GM21723 (cell line): ENCODE data around the gene SLC6A19.

Experiments used
- ATAC-seq: cut with Tn5 transposase; IDR thresholded peaks from one replicate; pipeline ENCODE4 v1.9.1; 2021; ENCODE audit warnings: mild to moderate bottlenecking, moderate library complexity; ENCODE audit not compliant: unreplicated experiment

SLC6A19 gene

GRCh38 chr5:1165864-1166263, 35.5 kb upstream of the SLC6A19 start:
- ATAC-seq, result no peak

DNA sequence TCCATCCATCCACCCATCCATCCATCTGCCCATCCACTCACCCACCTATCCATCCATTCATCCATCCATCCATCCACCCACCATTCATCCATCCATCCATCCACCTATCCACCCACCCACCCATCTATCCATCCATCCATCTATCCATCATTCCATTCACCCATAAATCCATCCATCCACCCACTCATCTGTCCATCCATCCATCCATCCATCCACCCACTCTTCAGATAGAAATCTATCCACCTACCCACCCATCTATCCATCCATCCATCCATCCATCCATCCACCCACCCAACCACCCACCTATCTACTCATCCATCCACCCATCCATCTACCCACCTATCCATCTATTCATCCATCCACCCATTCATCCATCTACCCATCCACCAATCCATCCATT, 35.0 kb upstream of the SLC6A19 start:
- ATAC-seq, result no peak

- no peak for ATAC-seq
Measured at GRCh38 chr5:1167361-1167727, 34.1 kb upstream of the SLC6A19 start.

DNA sequence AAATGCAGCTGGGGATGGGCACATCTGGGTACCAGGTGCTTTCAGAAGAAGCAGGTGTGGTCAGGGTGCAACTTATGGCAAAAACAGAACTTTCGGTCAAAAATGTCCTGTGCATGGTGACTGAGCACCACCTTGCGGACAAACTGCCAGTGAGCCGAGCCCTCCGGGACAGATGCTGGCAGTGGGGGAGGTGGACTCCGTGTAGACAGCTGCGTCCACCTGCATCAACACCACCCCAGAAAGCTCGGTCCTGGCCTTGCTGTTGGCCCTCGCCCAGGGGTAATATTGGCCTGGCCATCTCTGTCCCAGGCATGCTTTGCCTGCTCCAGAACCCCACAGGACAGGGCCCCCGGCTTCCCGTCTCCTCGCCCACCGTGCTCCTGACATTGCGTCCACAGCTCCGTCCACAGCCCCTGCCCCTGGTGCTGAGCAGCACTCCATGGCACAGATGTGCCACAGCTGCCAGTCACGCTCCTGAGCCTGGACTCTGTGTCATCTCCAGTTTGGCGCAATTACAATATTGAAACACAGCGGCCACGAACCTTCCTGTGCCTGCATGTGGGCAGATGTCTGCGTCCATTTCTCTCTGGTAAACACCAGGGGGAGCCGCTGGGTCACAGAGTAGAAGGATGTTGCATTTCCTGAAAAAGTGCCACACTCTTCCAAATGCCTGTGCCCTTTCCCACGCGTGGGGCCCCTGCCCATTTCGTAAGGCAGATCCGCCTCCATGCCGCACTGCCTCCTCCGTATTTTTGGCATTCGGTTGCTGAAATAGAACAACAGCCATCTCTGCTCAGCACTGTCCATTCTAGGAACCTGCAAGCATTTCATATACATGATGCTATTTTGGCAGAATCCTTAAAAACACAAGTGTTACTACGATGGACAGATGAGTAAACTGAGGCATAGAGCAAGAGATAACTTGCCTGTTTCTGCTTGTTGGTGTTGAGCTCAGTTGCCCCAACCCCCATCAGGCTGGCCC, 33.4 kb upstream of the SLC6A19 start:
- ATAC-seq, result peak; percentile 75

GRCh38 chr5:1168796-1169195, 32.6 kb upstream of the SLC6A19 start:
- ATAC-seq, result no peak

DNA sequence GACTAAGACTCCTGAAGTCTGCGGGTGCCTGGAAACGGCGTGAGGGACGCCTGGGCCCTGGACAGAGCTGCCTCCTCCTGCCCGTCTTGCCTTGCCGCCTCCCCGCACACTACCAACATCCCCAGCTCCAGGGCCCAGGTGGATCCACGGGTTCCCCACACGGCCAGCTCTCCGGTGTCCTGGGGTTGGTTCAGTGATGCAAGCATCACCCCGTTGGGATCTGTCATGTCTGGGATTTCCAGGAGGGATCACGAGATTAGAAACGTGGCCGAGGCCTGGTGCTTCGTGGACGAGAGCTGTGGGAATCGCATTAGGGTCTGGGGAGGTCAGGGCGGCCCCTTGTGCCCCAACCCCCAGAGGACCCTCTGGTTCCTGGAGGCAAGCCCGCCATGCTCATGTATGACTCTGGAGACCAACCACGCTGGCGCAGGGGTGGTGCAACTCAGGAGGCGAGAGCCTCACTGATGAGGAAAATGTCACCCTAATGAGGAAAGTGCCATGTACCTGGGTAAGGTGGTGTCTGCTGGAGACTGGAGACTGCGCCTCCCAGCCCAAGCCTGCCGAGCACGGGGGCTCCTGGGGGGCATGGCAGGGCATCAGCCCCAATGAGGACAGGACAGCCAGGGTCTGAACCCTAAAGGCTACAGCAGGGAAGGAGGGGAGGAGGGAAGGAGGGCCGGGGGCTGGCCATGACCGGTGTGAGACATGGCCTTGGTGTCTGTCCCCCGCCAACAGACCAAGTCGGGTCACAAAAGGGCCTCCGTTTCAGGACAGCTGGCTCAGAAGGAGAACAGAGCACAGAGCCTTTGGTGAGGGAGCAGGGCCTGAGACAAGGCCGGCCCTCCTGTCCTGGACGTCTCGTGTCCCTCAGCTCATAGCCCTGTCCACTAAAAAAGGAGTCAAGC, 31.9 kb upstream of the SLC6A19 start:
- ATAC-seq, result no peak

- no peak for ATAC-seq
Measured at GRCh38 chr5:1171340-1171941, 30.0 kb upstream of the SLC6A19 start.

GRCh38 chr5:1172007-1172581, 29.3 kb upstream of the SLC6A19 start:
- no peak for ATAC-seq

DNA sequence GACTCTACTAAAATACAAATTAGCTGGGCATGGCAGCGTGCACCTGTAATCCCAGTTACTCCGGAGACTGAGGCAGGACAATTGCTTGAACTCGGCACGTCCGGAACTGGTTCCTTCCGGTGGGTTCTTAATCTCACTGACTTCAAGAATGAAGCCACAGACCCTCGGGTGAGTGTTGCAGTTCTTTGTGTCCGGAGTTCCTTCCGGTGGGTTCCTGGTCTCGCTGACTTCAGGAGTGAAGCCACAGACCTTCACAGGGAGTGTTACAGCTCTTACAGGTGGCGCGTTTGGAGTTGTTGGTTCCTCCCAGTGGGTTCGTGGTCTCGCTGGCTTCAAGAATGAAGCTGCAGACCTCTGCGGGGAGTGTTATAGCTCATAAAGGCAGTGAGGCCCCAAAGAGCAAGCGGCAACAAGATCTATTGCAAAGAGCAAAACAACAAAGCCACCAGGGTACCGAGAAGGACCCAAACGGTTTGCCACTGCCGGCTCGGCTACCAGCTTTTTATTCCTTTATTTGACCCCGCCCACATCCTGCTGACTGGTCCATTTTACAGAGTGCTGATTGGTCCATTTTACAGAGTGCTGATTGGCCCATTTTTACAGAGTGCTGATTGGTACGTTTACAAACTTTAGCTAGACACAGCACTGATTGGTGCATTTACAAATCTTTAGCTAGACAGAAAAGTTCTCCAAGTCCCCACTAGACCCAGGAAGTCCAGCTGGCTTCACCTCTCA, 28.6 kb upstream of the SLC6A19 start:
- no peak for ATAC-seq

DNA sequence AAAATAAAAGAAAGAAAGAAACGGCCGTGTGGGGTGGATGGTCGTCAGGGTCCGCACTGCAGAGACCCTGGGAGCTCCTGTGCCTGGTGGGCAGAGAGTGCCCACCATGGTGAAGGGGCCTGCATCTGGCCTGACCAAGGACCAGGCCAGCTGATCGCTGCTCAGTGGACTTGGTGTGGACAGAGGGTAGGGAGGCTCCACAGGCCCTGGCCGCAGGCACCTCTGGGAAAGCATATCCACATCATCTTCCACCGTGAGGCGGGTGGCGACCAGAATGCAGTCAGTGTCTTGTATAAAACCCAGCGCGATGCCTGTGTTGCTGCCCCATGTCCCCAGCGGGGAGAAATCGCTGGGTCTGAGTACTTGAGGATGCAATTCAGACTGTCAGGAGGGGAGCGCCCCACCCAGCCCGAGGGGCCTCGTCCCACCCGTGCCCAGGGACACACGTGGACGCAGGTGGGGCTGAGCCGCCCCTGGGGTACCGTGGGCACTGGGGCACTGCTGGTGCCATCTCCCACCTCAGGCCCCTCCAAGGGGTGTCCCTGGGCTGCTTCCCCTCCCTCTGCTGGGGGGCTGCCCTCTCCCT, 27.8 kb upstream of the SLC6A19 start:
- ATAC-seq, result no peak

- ATAC-seq, result no peak
Measured at GRCh38 chr5:1174122-1174936, 27.1 kb upstream of the SLC6A19 start.

- no peak for ATAC-seq
Measured at GRCh38 chr5:1175015-1175414, 26.4 kb upstream of the SLC6A19 start.

- ATAC-seq, result no peak
Measured at GRCh38 chr5:1175801-1176472, 25.5 kb upstream of the SLC6A19 start.

GRCh38 chr5:1176473-1177391, 24.7 kb upstream of the SLC6A19 start:
- ATAC-seq, result no peak

GRCh38 chr5:1177826-1178528, 23.4 kb upstream of the SLC6A19 start:
- no peak for ATAC-seq

DNA sequence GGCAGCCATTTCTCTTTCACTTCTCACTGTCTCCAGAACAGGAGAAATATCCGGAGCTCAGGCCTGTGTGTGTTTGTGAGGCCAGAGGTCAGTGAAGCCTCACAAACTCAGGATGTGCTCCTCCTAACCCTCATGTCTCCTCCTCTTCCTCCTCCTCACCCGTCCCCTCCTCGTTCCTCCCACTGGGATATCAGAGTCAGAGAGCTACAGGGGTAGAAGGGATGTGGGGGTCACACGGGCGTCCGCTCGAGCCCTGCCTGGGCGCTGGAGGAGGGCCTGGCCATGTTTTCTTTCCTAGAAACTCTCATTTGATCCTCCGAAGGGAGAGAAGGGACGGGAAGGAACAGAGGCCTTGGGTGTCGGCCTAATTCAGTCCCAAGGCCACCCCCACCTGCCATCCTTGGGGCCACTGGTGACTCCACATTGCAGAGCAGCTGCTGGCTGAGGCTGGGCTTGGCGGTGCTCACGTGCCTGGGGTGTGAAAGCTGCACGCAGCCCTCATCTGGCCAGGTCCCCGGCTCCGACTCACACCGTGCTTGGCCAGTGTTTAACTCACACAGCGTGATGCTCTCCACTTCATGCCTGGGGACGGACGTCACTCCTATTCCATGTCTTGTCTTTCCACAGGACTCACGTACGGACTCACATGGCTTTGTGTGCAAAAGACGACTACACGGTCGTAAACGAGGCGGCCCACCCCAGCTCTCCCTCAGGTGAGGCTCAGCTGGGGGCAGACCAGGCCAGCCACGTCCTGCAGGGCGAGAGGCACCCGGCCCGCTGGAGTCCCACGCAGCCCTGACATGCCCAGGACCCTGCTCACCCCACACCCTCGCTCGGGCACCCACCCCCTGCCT, 22.6 kb upstream of the SLC6A19 start:
- no peak for ATAC-seq
